ENCODE measurements around the gene TMCC2.

The TMCC2 gene

GRCh38 chr1:205190845-205191577 is 36.7 kb upstream of the TMCC2 start:
- H3K9me3 ChIP-seq (ENCODE audit: control insufficient read depth, low read length) = no peaks in the 10 kb centered on the region
- peaks cover 9% of the 10 kb centered on the region for H3K4me1 ChIP-seq (ENCODE audit: control insufficient read depth, insufficient read depth, low read length, poor library complexity, severe bottlenecking)
- no peak overlapping the region for H3K27ac ChIP-seq (ENCODE audit: low read depth, low read length, severe bottlenecking)
- WGBS, 2 experiments (ENCODE audit: insufficient coverage in 2 of 2) = 50 to 51% methylated on average over 7 of the region's 9 CpGs
- H3K36me3 ChIP-seq (ENCODE audit: control insufficient read depth, insufficient read depth, low read length) = peaks cover 16% of the 10 kb centered on the region
- no peak overlapping the region for H3K4me3 ChIP-seq (ENCODE audit: extremely low read depth, insufficient read depth, low read length, poor library complexity, severe bottlenecking)

GRCh38 chr1:205191622-205192021 is 36.1 kb upstream of the TMCC2 start:
- H3K27ac ChIP-seq (ENCODE audit: low read depth, low read length, severe bottlenecking) = no peak overlapping the region
- no peaks in the 10 kb centered on the region for H3K9me3 ChIP-seq (ENCODE audit: control insufficient read depth, low read length)
- no peak overlapping the region for H3K4me3 ChIP-seq (ENCODE audit: extremely low read depth, insufficient read depth, low read length, poor library complexity, severe bottlenecking)
- WGBS, 2 experiments (ENCODE audit: insufficient coverage in 2 of 2) = 100% methylated on average over 1 of the region's 2 CpGs
- peaks cover 9% of the 10 kb centered on the region for H3K4me1 ChIP-seq (ENCODE audit: control insufficient read depth, insufficient read depth, low read length, poor library complexity, severe bottlenecking)
- peaks cover 12% of the 10 kb centered on the region for H3K36me3 ChIP-seq (ENCODE audit: control insufficient read depth, insufficient read depth, low read length)

GRCh38 chr1:205192287-205192686 is 35.5 kb upstream of the TMCC2 start:
- 64 to 71% methylated on average over 5 to 6 of the region's 8 CpGs for WGBS, 2 experiments (ENCODE audit: insufficient coverage in 2 of 2)
- H3K9me3 ChIP-seq (ENCODE audit: control insufficient read depth, low read length) = no peaks in the 10 kb centered on the region
- peaks cover 6% of the 10 kb centered on the region for H3K36me3 ChIP-seq (ENCODE audit: control insufficient read depth, insufficient read depth, low read length)
- peaks cover 9% of the 10 kb centered on the region for H3K4me1 ChIP-seq (ENCODE audit: control insufficient read depth, insufficient read depth, low read length, poor library complexity, severe bottlenecking)
- H3K27ac ChIP-seq (ENCODE audit: low read depth, low read length, severe bottlenecking) = no peak overlapping the region
- no peak overlapping the region for H3K4me3 ChIP-seq (ENCODE audit: extremely low read depth, insufficient read depth, low read length, poor library complexity, severe bottlenecking)

- H3K9me3 ChIP-seq (ENCODE audit: control insufficient read depth, low read length) = no peaks in the 10 kb centered on the region
- peaks cover 4% of the 10 kb centered on the region for H3K4me1 ChIP-seq (ENCODE audit: control insufficient read depth, insufficient read depth, low read length, poor library complexity, severe bottlenecking)
- no peak overlapping the region for H3K4me3 ChIP-seq (ENCODE audit: extremely low read depth, insufficient read depth, low read length, poor library complexity, severe bottlenecking)
- no peak overlapping the region for H3K27ac ChIP-seq (ENCODE audit: low read depth, low read length, severe bottlenecking)
- H3K36me3 ChIP-seq (ENCODE audit: control insufficient read depth, insufficient read depth, low read length) = no peaks in the 10 kb centered on the region
- WGBS, 2 experiments (ENCODE audit: insufficient coverage in 2 of 2) = 93 to 96% methylated on average over 5 to 9 of the region's 9 CpGs
These were observed 28.4 kb upstream of the TMCC2 start for GRCh38 chr1:205199090-205199930.

- H3K4me3 ChIP-seq (ENCODE audit: extremely low read depth, insufficient read depth, low read length, poor library complexity, severe bottlenecking) = no peak overlapping the region
- 95 to 100% methylated on average over 3 to 4 of the region's 7 CpGs for WGBS, 2 experiments (ENCODE audit: insufficient coverage in 2 of 2)
- peaks cover 10% of the 10 kb centered on the region for H3K4me1 ChIP-seq (ENCODE audit: control insufficient read depth, insufficient read depth, low read length, poor library complexity, severe bottlenecking)
These were observed 27.8 kb upstream of the TMCC2 start for GRCh38 chr1:205199931-205200299.

GRCh38 chr1:205204552-205204951 is 23.2 kb upstream of the TMCC2 start:
- peaks cover 13% of the 10 kb centered on the region for H3K4me1 ChIP-seq (ENCODE audit: control insufficient read depth, insufficient read depth, low read length, poor library complexity, severe bottlenecking)
- no peak overlapping the region for H3K4me3 ChIP-seq (ENCODE audit: extremely low read depth, insufficient read depth, low read length, poor library complexity, severe bottlenecking)
- peak overlapping the region; percentile 11 for H3K27ac ChIP-seq (ENCODE audit: low read depth, low read length, severe bottlenecking)
- H3K36me3 ChIP-seq (ENCODE audit: control insufficient read depth, insufficient read depth, low read length) = no peaks in the 10 kb centered on the region
- H3K9me3 ChIP-seq (ENCODE audit: control insufficient read depth, low read length) = no peaks in the 10 kb centered on the region

More at GRCh38 chr1:205199931-205200299, 27.8 kb upstream of the TMCC2 start:
- Histone ChIP-seq H3K9me3 (ENCODE audit: control insufficient read depth, low read length) (no peaks in the 10 kb centered on the region), H3K27ac (ENCODE audit: low read depth, low read length, severe bottlenecking) (no peak overlapping the region), H3K36me3 (ENCODE audit: control insufficient read depth, insufficient read depth, low read length) (no peaks in the 10 kb centered on the region)

- no peak overlapping the region for H3K4me3 ChIP-seq (ENCODE audit: extremely low read depth, insufficient read depth, low read length, poor library complexity, severe bottlenecking)
- H3K27ac ChIP-seq (ENCODE audit: low read depth, low read length, severe bottlenecking) = no peak overlapping the region
- H3K9me3 ChIP-seq (ENCODE audit: control insufficient read depth, low read length) = no peaks in the 10 kb centered on the region
- no peaks in the 10 kb centered on the region for H3K36me3 ChIP-seq (ENCODE audit: control insufficient read depth, insufficient read depth, low read length)
- H3K4me1 ChIP-seq (ENCODE audit: control insufficient read depth, insufficient read depth, low read length, poor library complexity, severe bottlenecking) = peaks cover 16% of the 10 kb centered on the region
These were observed 22.7 kb upstream of the TMCC2 start for GRCh38 chr1:205205055-205205454.

- 67 to 83% methylated on average over 1 of the region's 3 CpGs for WGBS, 2 experiments (ENCODE audit: insufficient coverage in 2 of 2)
- H3K27ac ChIP-seq (ENCODE audit: low read depth, low read length, severe bottlenecking) = no peak overlapping the region
- no peaks in the 10 kb centered on the region for H3K36me3 ChIP-seq (ENCODE audit: control insufficient read depth, insufficient read depth, low read length)
- no peak overlapping the region for H3K4me3 ChIP-seq (ENCODE audit: extremely low read depth, insufficient read depth, low read length, poor library complexity, severe bottlenecking)
- no peaks in the 10 kb centered on the region for H3K9me3 ChIP-seq (ENCODE audit: control insufficient read depth, low read length)
- peaks cover 20% of the 10 kb centered on the region for H3K4me1 ChIP-seq (ENCODE audit: control insufficient read depth, insufficient read depth, low read length, poor library complexity, severe bottlenecking)
These were observed 18.9 kb upstream of the TMCC2 start for GRCh38 chr1:205208811-205209210.

GRCh38 chr1:205210756-205211168 is 17.0 kb upstream of the TMCC2 start:
- peaks cover 9% of the 10 kb centered on the region for H3K4me1 ChIP-seq (ENCODE audit: control insufficient read depth, insufficient read depth, low read length, poor library complexity, severe bottlenecking)
- peak overlapping the region; percentile 87 for H3K4me3 ChIP-seq (ENCODE audit: extremely low read depth, insufficient read depth, low read length, poor library complexity, severe bottlenecking)
- 0 to 1% methylated on average over 13 to 28 of the region's 31 CpGs for WGBS, 2 experiments (ENCODE audit: insufficient coverage in 2 of 2)
- no peaks in the 10 kb centered on the region for H3K9me3 ChIP-seq (ENCODE audit: control insufficient read depth, low read length)
- H3K36me3 ChIP-seq (ENCODE audit: control insufficient read depth, insufficient read depth, low read length) = no peaks in the 10 kb centered on the region
- peak overlapping the region; percentile 83 for H3K27ac ChIP-seq (ENCODE audit: low read depth, low read length, severe bottlenecking)

GRCh38 chr1:205211169-205211838 is 16.4 kb upstream of the TMCC2 start, which contains the start of gene DSTYK:
Gene DSTYK, minus strand, starts transcription at chr1:205211702. Its CDS starts 167 bp downstream, at chr1:205211535.
- 0% methylated on average over 40 to 42 of the region's 67 CpGs for WGBS, 2 experiments (ENCODE audit: insufficient coverage in 2 of 2)
- Histone ChIP-seq H3K36me3 (ENCODE audit: control insufficient read depth, insufficient read depth, low read length) (no peaks in the 10 kb centered on the region), H3K9me3 (ENCODE audit: control insufficient read depth, low read length) (no peaks in the 10 kb centered on the region), H3K27ac (ENCODE audit: low read depth, low read length, severe bottlenecking) (peak within 1 kb of the TSS; percentile 83), H3K4me3 (ENCODE audit: extremely low read depth, insufficient read depth, low read length, poor library complexity, severe bottlenecking) (peak within 1 kb of the TSS; percentile 87), H3K4me1 (ENCODE audit: control insufficient read depth, insufficient read depth, low read length, poor library complexity, severe bottlenecking) (peaks cover 9% of the 10 kb centered on the region)

Data from mesodermal cell (in vitro differentiated cells).